Parathyroid adenoma (tissue), 2 donors: Measurements from ENCODE around the gene PROM2.
A peak's percentile ranks its signal among the peaks of the same experiment; 100 is the strongest.

Source experiments
- H2AFZ ChIP-seq: fragments of 300-600 bp; sonication (generic); one replicate; pipeline ENCODE4 v1.7.0; 2017; ENCODE audit warnings: antibody characterized with exemption, mild to moderate bottlenecking
- H3K27ac ChIP-seq: fragments of 300-600 bp; sonication (generic); one replicate; pipeline ENCODE4 v1.7.0; 2017
- H3K27me3 ChIP-seq: fragments of 300-600 bp; sonication (generic); one replicate; pipeline ENCODE4 v1.7.0; 2017; ENCODE audit warnings: low read length; ENCODE audit not compliant: control insufficient read depth, insufficient read depth
- H3K36me3 ChIP-seq: fragments of 300-600 bp; sonication (generic); one replicate; pipeline ENCODE4 v1.7.0; 2017; ENCODE audit warnings: low read length; ENCODE audit not compliant: control insufficient read depth, insufficient read depth
- H3K4me1 ChIP-seq: fragments of 300-600 bp; sonication (generic); one replicate; pipeline ENCODE4 v1.7.0; 2017; ENCODE audit warnings: control low read depth
- H3K4me2 ChIP-seq: fragments of 300-600 bp; sonication (generic); one replicate; pipeline ENCODE4 v1.7.0; 2017; ENCODE audit warnings: low read length
- H3K4me3 ChIP-seq: fragments of 300-600 bp; sonication (generic); one replicate; pipeline ENCODE4 v1.7.0; 2017; ENCODE audit warnings: low read depth, low read length
- H3K79me2 ChIP-seq: fragments of 300-600 bp; sonication (generic); one replicate; pipeline ENCODE4 v1.7.0; 2017; ENCODE audit warnings: control low read depth
- H3K9ac ChIP-seq: fragments of 300-600 bp; sonication (generic); one replicate; pipeline ENCODE4 v1.7.0; 2017; ENCODE audit warnings: mild to moderate bottlenecking
- H3K9me3 ChIP-seq: fragments of 300-600 bp; sonication (generic); one replicate; pipeline ENCODE4 v1.7.0; 2017; ENCODE audit warnings: low read length; ENCODE audit not compliant: control insufficient read depth
- TF ChIP-seq, protein P1 (sequence below): fragments of 300-600 bp; sonication (generic); IDR thresholded peaks from one replicate; pipeline ENCODE4 v1.7.0; 2017; ENCODE audit warnings: antibody characterized with exemption, mild to moderate bottlenecking
- donor health status: primary hyperparathyroidism.

Gene PROM2

DNA sequence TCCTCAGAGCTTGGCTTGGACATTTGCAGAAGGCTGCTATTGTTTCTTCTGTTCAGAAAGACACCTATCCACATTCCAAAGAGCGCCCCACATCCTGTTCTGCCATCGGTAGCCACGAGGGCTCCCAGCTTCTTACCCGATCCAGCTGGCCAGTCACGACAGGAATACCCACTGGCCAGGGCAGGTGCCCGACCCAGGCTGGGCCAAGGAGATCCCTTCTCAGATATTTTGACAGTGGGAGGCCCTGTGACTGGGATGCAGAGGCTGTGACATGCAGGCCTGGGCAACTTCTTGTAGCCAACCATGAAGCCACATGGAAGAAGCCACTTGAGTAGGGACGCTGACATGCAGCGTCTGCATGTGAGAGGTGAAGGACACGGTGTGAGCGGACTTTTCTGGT is 57.4 kb downstream of the PROM2 start:
- H2AFZ ChIP-seq = peak overlapping the region; percentile 81
- no peaks in the 10 kb centered on the region for H3K27me3 ChIP-seq
- H3K4me2 ChIP-seq = no peak overlapping the region
- H3K4me3 ChIP-seq = no peak overlapping the region
- H3K9me3 ChIP-seq = no peaks in the 10 kb centered on the region
- H3K36me3 ChIP-seq = no peaks in the 10 kb centered on the region
- H3K79me2 ChIP-seq = no peaks in the 10 kb centered on the region
- peak overlapping the region; percentile 97 for H3K27ac ChIP-seq
- H3K4me1 ChIP-seq = peaks cover 83% of the 10 kb centered on the region
- TF ChIP-seq, protein P1, sequence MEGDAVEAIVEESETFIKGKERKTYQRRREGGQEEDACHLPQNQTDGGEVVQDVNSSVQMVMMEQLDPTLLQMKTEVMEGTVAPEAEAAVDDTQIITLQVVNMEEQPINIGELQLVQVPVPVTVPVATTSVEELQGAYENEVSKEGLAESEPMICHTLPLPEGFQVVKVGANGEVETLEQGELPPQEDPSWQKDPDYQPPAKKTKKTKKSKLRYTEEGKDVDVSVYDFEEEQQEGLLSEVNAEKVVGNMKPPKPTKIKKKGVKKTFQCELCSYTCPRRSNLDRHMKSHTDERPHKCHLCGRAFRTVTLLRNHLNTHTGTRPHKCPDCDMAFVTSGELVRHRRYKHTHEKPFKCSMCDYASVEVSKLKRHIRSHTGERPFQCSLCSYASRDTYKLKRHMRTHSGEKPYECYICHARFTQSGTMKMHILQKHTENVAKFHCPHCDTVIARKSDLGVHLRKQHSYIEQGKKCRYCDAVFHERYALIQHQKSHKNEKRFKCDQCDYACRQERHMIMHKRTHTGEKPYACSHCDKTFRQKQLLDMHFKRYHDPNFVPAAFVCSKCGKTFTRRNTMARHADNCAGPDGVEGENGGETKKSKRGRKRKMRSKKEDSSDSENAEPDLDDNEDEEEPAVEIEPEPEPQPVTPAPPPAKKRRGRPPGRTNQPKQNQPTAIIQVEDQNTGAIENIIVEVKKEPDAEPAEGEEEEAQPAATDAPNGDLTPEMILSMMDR = no peak
- H3K9ac ChIP-seq = no peak overlapping the region

DNA sequence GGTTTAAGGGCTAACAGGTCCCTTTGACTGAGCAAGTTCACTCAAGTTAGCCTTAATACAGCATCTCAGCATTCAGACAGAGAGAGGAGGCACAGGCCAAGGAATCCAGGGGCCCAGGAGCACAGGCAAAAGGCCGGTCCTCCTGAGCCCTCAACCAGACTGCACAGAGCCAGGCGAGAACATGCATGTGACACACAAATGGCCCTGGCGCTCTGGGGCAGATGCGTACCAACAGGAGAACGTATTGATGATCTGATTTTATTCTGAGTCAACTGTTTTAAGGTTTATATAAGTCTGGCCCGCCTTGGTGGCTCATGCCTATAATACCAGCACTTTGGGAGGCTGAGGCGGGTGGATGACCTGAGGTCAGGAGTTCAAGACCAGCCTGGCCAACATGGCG is 57.8 kb downstream of the PROM2 start:
- Histone ChIP-seq H3K79me2 (no peaks in the 10 kb centered on the region), H2AFZ (peak overlapping the region; percentile 81), H3K36me3 (no peaks in the 10 kb centered on the region), H3K9ac (no peak overlapping the region), H3K4me2 (no peak overlapping the region), H3K4me1 (peaks cover 80% of the 10 kb centered on the region), H3K9me3 (no peaks in the 10 kb centered on the region), H3K27ac (peak overlapping the region; percentile 97), H3K27me3 (no peaks in the 10 kb centered on the region), H3K4me3 (no peak overlapping the region)
- TF ChIP-seq, protein P1 = no peak

DNA sequence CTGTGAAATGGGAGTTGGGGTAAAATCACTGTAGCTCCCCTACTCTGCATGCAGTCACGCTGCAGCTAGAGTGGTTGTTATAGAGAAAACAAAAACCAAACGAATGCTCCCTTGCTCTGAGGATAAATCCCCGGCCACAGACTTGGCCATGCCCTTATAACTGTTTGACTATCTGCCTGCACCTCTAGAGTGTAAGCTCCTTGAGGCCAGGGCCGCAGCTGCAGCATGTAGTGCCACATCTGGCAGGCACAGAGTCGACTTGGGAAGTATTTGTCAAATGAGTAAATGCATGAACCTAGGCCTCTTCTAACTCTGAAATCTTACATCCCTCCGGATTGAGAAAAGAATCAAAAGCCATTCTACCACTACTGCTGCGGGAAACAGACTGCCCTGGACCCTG is 58.8 kb downstream of the PROM2 start:
- TF ChIP-seq, protein P1 = no peak
- Histone ChIP-seq H3K27ac (peak overlapping the region; percentile 97), H3K9me3 (no peaks in the 10 kb centered on the region), H3K4me2 (no peak overlapping the region), H3K79me2 (no peaks in the 10 kb centered on the region), H3K4me1 (peaks cover 70% of the 10 kb centered on the region), H3K36me3 (no peaks in the 10 kb centered on the region), H3K4me3 (no peak overlapping the region), H3K27me3 (no peaks in the 10 kb centered on the region), H3K9ac (no peak overlapping the region), H2AFZ (peak overlapping the region; percentile 28)

DNA sequence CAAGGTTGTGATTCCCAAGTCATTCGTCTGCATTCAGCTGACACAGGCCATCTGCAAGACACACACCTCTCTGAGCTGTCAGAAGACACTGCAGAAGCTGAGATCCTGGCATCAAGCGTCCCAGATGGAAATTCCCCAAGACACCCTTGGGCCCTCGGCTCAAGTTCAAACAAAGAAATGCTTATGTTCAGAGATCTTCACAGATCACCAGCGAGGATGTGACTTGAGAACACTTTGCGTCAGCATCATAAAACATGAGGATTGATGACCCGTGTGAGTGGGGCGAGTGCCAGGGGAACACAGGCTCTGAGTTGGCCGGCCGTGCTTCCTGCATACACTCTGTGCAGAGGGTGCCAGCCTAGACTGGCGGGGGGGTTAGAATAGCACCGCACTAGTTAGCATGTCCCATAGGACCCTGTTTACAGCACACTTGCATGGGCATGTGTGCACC is 59.7 kb downstream of the PROM2 start:
- TF ChIP-seq, protein P1 = no peak
- H3K4me2 ChIP-seq = peak overlapping the region; percentile 42

DNA sequence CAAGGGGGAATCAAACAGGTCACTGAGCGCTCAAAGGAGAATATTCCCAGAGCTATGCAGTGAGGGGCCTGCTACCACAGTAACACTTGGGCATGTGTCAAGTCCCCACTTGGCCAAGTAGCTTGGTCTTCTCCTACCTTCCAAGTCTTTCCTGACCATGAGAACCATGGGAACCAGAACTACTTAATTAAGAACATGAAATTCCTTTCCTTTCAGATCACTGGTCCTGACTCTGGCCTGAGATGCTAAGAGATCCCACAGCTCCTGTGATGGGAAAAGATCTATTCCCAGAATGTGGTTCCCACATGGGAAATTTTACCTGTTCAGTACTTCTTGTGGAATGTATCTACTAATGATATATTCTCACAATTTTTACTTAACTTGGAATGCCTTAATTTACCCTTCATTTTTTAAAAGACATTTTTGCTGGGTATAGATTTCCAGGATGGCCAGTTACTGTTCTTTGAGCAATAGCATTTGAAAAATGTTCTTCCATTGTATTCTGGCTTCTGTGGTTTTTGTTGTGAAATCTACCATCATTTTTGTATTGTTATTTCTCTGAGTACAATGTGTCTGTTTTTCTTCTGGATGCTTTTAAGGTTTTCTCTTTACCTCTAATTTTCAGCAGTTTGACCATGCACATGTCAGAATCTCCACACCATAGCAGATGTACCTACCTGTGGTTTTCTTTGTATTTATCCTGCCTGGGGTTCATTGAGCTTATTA is 60.8 kb downstream of the PROM2 start:
- Histone ChIP-seq H3K27me3 (no peaks in the 10 kb centered on the region), H3K36me3 (no peaks in the 10 kb centered on the region), H2AFZ (peak overlapping the region; percentile 52), H3K4me1 (peaks cover 50% of the 10 kb centered on the region), H3K27ac (peak overlapping the region; percentile 97), H3K9me3 (no peaks in the 10 kb centered on the region), H3K4me3 (no peak overlapping the region), H3K79me2 (no peaks in the 10 kb centered on the region), H3K4me2 (no peak overlapping the region), H3K9ac (no peak overlapping the region)
- TF ChIP-seq, protein P1 = no peak

More for the DNA sequence above, 59.7 kb downstream of the PROM2 start:
- H3K4me3 ChIP-seq = no peak overlapping the region
- peak overlapping the region; percentile 97 for H3K27ac ChIP-seq
- no peaks in the 10 kb centered on the region for H3K79me2 ChIP-seq
- H3K4me1 ChIP-seq = peaks cover 61% of the 10 kb centered on the region
- peak overlapping the region; percentile 52 for H2AFZ ChIP-seq
- no peaks in the 10 kb centered on the region for H3K36me3 ChIP-seq
- H3K27me3 ChIP-seq = no peaks in the 10 kb centered on the region
- H3K9me3 ChIP-seq = no peaks in the 10 kb centered on the region
- no peak overlapping the region for H3K9ac ChIP-seq
